ENCODE data around the gene TACR1. TPM values are rescaled to one million over a fixed set of nuclear protein-coding genes. Genes with fewer than 3 reads are reported as not detected.

The TACR1 gene
- total and polyA plus RNA-seq, 2 of the 13 experiments (the other 11 are each of a cell fraction or from before 2014, with no cell fraction given) = not detected

DNA sequence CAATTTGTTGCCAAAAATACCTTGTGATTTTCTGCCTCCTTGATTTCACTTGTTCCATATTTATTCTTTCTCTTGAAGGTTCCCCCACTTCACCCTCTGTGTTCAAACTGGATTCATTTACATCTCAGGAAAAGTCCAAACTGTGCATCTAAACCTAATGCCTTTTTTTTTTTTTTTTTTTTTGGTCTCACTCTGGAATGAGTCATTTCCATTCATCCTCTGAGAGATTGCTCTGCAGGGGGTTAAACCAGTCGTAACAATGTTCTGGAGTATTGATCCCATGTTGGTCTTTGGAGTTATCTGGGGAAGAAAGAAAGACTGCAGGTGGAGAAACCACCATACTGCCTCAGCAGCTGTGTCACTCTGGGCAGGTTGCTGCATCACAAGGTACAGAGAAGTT, 119.7 kb downstream of the TACR1 start (continued):
- TF ChIP-seq, protein P1, sequence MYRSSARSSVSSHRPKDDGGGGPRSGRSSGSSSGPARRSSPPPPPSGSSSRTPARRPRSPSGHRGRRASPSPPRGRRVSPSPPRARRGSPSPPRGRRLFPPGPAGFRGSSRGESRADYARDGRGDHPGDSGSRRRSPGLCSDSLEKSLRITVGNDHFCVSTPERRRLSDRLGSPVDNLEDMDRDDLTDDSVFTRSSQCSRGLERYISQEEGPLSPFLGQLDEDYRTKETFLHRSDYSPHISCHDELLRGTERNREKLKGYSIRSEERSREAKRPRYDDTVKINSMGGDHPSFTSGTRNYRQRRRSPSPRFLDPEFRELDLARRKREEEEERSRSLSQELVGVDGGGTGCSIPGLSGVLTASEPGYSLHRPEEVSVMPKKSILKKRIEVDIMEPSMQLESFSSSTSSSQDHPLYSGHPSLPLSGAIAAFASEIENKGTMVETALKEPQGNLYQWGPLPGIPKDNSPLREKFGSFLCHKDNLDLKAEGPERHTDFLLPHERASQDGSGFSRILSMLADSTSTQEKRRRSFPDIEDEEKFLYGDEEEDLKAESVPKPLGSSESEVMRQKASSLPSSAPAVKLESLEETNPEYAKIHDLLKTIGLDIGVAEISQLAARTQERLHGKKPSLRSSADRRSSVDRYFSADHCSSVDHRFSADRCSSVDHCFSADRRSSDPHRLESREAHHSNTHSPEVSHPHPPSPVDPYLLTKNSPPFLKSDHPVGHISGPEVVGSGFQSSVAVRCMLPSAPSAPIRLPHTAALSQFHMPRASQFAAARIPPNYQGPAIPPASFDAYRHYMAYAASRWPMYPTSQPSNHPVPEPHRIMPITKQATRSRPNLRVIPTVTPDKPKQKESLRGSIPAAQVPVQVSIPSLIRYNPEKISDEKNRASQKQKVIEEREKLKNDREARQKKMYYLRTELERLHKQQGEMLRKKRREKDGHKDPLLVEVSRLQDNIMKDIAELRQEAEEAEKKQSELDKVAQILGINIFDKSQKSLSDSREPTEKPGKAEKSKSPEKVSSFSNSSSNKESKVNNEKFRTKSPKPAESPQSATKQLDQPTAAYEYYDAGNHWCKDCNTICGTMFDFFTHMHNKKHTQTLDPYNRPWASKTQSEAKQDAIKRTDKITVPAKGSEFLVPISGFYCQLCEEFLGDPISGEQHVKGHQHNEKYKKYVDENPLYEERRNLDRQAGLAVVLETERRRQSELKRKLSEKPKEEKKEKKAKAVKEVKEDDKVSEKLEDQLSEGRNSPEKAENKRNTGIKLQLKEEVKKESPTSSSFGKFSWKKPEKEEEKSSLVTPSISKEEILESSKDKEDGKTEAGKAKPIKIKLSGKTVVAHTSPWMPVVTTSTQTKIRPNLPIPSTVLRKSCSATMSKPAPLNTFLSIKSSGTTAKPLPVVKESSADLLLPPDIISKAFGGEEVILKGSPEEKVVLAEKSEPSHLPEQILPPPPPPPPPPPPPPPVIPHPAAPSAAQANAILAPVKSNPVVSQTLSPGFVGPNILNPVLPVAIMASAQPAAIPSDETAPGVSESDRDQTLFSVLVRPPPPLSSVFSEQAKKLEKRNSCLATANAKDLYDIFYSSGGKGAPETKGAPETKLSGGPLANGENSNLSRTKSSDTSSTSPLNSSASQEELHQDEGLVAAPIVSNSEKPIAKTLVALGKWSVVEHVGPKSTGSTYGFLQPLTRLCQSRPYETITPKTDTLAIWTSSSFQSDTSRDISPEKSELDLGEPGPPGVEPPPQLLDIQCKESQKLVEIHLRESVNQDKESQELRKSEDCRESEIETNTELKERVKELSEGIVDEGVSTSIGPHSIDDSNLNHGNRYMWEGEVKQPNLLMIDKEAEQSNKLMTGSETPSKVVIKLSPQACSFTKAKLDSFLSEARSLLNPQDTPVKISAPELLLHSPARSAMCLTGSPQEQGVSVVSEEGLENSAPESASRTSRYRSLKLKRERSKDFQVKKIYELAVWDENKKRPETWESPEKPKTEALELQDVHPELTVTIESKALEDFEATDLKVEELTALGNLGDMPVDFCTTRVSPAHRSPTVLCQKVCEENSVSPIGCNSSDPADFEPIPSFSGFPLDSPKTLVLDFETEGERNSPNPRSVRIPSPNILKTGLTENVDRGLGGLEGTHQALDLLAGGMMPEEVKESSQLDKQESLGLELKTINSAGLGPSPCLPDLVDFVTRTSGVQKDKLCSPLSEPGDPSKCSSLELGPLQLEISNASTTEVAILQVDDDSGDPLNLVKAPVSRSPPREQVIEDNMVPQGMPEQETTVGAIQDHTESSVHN (CRISPR knock-in tag; IDR thresholded peaks at IDR 0.05) = no peak
- TF ChIP-seq, protein P2, sequence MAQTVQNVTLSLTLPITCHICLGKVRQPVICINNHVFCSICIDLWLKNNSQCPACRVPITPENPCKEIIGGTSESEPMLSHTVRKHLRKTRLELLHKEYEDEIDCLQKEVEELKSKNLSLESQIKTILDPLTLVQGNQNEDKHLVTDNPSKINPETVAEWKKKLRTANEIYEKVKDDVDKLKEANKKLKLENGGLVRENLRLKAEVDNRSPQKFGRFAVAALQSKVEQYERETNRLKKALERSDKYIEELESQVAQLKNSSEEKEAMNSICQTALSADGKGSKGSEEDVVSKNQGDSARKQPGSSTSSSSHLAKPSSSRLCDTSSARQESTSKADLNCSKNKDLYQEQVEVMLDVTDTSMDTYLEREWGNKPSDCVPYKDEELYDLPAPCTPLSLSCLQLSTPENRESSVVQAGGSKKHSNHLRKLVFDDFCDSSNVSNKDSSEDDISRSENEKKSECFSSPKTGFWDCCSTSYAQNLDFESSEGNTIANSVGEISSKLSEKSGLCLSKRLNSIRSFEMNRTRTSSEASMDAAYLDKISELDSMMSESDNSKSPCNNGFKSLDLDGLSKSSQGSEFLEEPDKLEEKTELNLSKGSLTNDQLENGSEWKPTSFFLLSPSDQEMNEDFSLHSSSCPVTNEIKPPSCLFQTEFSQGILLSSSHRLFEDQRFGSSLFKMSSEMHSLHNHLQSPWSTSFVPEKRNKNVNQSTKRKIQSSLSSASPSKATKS (CRISPR knock-in tag; IDR thresholded peaks at IDR 0.05) = no peak
- TF ChIP-seq TAF1 (CRISPR knock-in tag; IDR thresholded peaks at IDR 0.05) = no peak
- TF ChIP-seq ZNF44 (CRISPR knock-in tag; IDR thresholded peaks at IDR 0.05) = no peak
